GM21515 (cell line): Measurements from ENCODE around the gene INCENP.

Experiments
- ATAC-seq: cut with Tn5 transposase; IDR thresholded peaks from one replicate; pipeline ENCODE4 v1.9.1; 2021; ENCODE audit not compliant: unreplicated experiment

Gene INCENP

DNA sequence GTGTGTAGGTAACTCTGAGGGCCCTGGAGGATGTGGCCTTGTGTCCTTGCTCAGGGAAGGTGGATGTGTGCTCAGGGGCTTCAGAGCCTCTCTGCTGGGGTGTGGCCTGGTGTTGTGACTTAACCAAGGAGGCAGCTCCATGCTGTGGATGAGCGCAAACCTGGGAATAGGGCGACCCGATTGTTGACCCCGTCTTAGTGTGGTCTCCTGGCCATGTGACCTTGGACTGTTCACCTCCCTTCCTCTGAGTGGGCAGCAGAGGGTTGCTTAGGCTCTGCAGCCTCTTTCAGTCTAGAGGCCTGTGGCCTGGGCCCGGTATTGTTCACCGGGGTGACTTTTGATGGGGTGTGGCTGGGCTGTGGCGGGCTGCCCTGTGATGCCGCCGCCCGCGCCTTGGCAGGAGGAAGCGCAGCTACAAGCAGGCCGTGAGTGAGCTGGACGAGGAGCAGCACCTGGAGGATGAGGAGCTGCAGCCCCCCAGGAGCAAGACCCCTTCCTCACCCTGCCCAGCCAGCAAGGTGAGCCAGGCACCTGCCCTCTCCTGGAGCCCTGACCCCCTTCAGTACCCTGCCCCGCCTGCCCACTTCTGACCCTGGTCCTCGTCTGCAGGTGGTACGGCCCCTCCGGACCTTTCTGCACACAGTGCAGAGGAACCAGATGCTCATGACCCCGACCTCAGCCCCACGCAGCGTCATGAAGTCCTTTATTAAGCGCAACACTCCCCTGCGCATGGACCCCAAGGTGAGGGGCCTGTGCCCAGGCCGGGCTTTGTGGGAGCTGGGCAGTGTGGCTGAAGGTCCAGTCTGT is 16.7 kb downstream of the INCENP start:
- ATAC-seq: no peak

DNA sequence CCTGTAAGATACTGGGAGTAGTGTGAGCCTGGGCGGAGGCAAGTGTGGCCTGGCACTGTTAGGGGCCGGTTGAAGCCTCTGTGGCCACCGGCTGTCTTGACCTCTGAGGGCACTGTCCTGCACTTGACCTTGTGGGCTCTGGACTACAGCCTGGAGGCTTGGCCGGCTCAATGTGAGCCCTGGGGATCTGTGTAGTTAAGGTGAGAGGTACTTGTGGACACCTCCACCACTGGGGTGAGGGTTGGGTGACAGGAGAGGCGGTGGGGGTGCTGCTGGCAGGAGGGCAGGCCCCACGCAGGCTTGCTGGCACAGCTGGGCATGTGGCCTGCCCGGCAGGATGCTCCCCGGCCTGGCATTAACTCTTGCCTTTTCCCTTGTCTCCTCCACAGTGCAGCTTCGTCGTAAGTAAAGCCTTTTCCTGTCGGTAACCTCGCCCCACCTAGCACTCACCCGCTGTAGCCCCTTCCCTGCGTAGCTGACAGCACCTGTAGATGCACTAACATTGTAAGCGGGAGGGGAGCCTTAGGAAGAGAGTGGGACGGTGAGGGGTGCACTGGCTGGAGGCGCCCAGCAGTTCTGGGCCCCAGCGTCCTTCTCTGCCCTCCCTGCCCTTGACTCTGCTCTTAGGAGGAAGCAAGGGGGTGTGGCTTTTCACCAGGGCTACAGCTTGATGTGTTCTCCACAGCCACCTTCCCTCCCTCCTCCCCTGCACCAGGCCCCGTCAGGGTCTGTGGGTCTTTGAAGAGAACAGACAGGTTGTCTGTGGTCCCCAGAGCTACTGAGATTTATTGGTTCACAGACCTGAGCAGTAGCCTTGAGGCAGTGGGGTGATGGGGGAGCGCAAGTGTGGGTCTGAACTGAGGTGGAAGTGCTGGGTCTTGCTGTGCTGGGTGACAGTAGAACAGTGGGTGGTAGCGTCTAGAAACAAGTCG is 17.6 kb downstream of the INCENP start:
- no peak for ATAC-seq

DNA sequence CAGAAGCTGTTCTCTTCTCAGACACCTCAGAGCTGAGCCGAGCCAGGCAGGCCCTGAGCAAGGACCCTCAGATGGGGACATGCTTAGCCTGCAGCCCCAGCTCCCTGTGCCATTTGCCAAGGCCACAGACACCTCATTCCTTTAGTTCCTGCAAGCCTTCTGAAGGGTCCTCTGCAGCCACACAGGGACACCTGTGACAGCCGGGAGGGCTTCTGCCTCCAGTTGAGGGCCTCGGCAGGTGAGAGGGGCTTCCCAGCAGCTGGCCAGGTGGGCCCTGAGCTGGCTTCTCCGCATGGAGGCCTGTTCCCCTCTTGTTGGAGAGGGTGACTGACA is 18.2 kb downstream of the INCENP start:
- no peak for ATAC-seq

DNA sequence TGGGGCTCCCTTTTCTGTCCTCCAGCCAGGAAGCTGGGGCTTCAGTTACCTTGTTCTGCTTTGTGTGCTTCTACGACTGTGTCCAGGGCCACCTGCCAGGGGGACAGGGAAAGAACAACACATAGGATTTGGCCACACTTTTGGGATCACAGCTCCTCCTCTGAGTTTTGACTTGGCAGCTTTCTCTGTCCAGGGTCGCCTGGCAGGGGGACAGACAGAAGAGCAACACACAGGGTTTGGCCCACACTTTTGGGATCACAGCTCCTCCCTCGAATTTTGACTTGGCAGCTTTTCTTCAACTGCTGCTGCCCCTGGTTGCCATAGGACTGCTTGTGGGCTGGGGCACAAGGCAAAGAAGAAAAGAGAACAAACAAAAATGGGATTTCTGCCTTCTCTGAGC is 19.1 kb downstream of the INCENP start:
- ATAC-seq: no peak

DNA sequence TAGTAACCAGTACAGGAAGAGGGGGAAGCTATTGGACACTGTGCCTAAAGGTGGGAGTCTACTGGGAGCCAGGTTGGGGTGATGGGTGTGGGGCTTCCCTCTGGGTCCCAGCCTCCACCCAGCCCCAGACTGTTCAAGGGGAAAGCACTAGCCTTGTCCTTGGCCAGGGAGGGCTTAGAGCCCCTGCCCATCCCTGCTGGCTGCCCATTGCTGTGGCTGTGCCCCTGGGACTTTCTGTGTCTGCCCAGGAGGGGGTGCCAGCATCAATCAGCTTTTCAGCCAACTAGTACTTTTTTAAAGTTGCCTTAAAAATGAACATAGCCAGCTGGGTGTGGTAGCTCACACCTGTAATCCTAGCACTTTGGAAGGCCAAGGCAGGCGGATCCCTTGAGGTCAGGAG is 19.9 kb downstream of the INCENP start:
- no peak for ATAC-seq

DNA sequence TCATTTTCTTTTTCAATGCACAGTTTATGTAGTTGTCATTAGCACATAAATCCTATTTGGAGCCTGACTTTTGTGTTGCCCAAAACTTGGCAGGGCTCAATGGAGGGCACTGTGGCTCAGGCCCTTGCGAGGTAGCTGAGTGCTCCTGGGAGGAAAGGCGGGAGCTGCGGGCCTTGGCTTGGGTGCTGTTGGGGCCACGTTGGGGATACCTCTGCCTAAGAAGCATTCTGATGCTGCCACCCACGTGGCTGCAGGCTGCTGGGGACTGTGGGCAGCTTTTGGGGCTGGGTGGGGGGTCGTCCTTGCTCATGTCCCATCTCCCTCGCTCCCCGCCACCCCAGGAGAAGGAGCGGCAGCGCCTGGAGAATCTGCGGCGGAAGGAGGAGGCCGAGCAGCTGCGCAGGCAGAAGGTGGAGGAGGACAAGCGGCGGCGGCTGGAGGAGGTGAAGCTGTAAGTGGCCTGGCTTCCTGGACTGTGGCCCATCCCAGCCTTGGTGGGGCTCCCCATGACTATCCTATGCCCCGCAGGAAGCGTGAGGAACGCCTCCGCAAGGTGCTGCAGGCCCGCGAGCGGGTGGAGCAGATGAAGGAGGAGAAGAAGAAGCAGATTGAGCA is 20.9 kb downstream of the INCENP start:
- ATAC-seq: no peak

DNA sequence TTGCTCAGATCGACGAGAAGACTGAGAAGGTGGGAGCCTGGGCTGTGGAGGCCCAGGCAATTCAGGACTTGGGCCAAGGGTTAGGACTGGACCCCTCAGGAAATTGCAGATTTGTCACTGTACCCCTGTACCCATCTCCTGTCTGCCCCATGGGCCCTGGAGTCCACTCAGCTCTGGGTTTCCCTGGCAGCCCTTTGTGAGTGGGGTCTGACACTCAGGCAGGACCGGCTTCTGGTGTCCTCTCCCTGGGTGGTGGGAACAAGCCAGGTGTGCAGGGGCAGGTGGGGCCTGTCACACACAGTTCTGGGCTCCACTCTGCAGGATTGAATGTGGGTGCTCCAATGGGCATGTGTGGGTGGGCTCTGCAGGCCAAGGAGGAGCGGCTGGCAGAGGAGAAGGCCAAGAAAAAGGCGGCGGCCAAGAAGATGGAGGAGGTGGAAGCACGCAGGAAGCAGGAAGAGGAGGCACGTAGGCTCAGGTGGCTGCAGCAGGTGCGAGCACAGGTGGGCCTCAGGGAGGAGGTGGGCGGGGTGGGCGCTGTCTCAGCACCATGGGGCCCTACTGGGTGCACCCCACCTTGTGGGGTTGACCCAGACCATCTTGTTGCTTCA is 21.6 kb downstream of the INCENP start:
- ATAC-seq: no peak

DNA sequence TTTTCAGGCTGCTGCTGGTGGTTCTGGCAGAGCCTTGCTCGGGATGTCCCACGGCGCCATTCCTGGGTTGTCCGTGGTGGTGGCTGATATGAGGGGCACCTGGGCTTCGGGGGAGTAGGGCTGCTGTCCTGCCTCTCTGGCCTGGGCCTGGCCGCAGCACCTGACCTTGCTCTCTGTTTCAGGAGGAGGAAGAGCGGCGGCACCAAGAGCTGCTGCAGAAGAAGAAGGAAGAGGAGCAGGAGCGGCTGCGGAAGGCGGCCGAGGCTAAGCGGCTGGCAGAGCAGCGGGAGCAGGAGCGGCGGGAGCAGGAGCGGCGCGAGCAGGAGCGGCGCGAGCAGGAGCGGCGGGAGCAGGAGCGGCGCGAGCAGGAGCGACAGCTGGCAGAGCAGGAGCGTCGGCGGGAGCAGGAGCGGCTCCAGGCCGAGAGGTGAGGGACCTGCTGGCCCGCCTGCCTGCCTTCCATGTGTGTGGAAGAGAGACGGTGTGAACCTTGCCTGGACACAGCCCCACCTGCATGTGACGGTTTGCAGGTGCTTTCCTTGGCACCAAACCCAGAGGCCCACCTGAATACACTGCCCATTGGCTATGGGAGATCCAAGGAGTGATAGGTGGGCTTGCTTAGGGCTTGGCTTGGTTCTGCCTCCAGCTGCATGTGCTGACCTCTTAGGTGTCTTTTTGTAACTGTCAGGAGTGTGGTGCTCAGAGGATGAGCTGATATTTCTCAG is 22.8 kb downstream of the INCENP start:
- no peak for ATAC-seq

DNA sequence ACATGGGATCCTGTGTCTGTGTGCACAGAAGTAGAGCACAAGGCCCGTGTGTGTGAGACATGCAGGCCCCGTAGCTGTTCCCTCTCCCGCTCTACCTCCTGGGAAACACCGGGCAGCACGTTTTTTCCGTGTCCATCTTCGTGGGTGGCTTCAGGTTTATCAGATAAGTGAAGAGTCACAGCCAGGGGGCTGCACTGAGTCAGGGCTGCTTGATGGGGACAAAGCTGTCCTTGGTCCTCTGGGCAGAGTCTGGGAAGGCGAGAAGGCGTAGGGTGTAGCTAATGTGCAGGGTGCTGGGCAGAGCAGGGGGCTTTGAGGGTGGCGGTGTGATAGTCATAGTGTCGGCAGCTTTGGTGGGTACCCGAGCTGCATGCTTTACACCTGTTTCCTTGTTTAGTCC is 23.7 kb downstream of the INCENP start:
- no peak for ATAC-seq

DNA sequence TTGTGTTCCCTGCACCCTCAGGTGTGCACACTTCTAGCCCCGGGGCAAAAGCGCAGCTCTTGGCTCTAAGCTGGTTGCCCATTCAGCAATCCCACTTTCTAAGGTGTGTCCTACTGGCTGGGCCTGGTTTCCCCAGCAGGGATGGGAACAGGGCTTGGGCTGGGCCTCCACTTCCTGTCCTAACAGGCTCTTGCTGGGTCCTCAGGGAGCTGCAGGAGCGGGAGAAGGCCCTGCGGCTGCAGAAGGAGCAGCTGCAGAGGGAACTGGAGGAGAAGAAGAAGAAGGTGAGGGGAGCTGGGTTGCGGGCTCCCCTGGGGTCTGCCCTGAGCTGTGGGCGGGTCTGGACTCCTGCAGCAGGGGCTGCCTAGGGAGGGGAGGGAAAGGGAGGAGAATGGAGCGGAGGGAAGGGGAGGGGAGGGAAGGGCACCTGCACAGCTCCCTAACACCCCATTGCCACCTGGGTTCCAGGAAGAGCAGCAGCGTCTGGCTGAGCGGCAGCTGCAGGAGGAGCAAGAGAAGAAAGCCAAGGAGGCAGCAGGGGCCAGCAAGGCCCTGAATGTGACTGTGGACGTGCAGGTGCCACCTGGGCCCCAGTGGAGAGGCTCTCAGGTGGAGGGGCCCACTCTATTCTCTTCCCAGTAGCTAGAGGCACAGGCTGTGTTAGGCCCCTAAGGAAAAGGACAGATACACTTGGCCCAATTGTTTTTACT is 24.6 kb downstream of the INCENP start:
- ATAC-seq: no peak

DNA sequence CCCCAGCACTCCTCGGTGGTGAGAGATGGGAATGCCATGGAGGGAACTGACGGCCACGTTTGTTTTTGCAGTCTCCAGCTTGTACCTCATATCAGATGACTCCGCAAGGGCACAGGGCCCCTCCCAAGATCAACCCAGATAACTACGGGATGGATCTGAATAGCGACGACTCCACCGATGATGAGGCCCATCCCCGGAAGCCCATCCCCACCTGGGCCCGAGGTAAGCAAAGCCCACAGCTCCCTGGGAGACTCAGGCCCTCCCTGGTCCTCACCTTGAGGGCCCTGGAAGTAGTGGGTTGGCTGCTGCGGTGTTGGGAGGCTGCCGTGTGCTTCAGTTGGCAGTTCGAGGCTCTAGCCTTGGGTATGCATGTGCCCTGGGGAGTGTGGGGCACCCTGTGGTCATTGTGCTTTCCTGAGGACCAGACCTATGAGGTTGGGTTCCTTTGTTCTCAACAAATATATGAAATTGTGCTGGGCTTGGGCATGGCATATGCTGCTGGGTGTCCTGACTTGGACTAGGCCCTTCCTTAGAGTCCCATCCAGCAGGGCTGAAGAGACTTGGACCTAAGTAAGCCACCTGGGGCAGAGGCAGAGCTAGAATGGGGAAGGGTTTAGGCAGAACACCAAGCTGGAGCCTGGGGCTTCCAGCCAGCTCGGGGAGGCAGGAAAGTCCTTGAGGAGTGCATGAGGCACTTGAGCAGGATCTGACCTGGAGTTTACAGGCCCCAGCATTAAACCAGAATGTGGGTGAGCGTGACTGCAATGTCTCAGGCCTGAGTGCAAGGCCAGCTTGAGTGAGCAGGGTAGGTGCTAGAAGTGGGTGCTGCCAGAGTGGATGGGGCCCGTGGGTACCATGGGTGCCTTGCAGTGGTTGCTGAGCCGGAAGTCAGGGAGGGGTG is 26.4 kb downstream of the INCENP start:
- ATAC-seq: no peak

DNA sequence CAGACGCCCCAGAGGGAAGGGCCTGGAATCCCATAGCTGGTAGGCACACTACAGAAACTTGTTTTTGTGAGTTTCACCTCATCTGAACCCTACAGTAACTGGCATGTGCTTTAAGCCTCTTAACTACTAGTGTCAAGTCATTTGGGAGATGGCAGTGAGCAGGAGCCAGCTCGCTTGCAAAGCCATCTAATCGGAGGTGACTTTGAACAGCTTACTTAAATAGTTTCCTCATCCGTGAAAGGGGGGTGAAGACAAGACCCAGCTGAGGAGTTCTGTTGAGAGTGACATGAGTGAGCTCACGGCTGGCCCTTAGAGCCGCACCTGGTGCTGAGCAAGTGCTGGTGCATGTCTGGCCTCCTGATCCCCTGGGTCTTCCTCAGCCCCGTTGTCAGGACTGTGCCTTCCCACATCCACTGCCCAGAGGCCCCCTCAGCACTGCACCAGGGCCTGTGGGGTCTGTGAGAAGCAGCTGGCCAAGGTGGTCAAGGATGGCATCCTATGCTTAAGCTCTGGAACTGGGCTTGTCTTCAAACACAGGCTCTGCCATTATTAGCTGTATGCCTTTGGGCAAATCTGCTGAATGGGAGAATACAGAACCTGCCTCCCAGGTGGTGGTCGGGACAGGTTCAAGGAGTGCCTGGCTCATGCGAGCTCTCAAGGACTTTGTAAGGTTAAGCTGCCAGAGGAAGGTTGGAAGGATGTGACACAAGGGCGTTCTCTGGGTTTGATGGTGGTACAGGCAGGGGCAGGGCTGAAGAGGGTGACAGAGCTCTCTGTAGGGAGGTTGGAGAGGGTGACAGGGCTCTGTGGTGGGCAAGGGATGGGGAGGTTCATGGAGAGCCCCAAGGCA is 27.3 kb downstream of the INCENP start:
- no peak for ATAC-seq

DNA sequence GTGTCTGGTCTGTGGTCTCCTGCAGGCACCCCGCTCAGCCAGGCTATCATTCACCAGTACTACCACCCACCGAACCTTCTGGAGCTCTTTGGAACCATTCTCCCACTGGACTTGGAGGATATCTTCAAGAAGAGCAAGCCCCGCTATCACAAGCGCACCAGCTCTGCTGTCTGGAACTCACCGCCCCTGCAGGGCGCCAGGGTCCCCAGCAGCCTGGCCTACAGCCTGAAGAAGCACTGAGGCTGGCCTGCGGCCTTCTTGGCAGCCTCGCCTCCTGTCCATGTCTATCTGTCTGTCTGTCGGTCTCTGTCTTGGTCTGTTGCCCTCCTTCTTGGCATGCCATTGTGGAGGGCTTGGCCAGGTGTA is 27.9 kb downstream of the INCENP start:
- ATAC-seq: no peak

DNA sequence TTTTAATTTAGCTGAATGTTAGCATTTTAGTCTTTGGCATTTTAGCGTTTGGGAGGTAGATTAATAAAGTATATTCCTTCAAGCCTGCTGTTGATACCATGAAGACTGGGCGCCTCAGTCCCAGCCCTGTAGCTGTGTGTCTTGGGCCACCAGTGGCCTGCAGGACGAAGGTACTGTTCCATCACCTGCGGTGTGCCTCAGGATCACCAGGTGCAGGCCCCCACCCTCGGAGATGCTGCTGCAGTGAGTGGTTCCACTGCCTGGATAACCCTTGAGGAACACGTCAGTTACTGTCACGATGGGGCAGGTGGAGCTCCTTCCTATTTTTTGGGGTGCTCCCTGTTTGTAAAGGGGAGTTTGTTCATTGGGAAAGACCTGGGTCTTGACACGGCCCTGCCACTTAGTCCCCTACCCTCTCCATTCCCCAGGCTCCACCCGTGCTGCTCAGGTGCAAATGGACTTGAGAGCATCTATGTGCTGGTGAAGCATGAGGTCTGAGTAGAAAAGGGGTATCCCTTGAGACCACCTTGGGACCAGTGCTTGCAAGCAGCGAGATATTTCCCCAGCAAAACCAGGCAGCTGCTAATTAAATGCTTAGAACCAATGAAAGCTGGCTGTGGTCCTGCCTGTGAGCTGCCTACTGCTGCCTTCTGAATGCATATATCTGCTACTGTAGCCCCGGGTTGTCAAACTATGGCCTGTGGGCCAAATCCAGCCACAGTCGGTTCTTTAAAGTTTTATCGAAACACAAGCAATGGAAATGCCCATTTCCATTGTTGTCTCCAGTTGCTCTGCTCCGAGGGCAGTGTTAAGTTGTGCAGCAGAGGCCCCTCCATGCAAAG is 28.7 kb downstream of the INCENP start:
- no peak for ATAC-seq

DNA sequence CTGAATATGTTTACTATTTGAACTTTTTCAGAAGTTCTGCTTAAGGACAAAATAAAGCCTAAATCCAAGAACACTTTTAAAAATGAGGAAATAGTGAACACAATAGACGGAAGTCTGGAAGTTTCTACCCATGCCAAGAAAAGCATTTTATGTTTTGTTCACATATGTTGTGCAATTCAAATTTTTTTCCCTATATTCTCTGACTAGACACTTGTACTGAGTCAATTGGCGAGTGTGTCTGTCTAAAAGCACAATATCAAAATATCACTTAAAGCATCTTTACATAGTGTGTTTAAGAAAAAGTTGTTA is 29.2 kb downstream of the INCENP start:
- ATAC-seq: no peak

DNA sequence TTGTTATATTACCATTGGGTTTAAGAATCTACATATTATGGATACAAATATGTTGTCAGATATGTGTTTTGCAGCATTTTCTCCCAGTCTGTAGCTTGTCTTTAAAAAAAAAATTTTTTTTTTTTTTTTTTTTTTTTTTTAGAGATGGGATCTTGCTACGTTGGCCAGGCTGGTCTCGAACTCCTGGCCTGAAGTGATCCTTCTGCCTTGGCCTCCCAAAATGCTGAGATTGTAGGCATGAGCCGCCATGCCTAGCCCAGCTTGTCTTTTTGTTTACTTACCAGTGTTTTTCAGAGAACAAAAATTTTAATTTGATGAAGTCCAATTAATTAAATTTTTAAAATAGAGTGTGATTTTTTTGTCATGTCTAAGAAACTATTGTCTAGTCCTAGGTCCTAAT is 29.8 kb downstream of the INCENP start:
- no peak for ATAC-seq

DNA sequence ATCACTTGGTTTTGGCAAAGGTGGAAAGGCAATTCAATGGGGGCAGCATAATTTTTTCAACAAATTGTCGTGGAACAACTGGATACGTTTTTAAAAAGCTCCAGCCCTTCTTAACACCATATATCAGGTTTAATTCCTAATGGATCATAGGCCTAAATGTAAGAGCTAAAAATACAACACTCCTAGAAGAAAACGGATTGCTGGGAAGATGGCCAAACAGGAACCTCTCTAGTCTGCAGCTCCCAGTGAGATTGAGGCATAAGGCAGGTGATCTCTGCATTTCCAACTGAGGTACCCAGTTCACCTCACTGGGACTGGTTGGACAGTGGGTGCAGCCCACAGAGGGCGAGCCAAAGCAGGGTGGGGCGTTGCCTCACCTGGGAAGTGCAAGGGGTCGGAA is 33.8 kb downstream of the INCENP start:
- ATAC-seq: no peak

DNA sequence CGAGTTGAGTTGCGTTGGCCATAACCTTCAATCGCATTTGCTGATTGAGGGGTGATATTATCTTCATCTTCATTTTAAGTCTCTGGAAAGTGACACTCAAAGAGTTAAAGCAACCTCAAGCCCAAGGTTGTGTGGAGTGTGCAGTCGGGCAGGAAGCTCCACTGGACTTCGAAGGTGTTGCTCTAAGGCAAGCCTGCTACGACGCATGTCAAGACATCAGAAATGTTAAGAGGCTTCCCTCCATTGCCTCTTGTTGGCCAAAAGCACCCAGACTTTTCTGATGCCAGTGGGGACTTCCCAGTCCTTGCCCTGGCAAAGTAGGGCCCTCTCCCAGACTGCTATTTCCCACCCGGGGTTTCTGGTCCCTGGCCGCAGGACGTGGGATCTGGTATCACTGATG is 42.6 kb downstream of the INCENP start:
- no peak for ATAC-seq
